HG03571 (cell line): ENCODE measurements around the gene CCND1.
"Not testable (repeated sequence)": the region's sequence is repeated elsewhere in the genome, so short reads cannot be mapped to it uniquely, and the experiment has no call there.

ENCODE experiments used
- ATAC-seq: cut with Tn5 transposase; IDR thresholded peaks from one replicate; pipeline ENCODE4 v1.9.1; 2021; ENCODE audit not compliant: unreplicated experiment

CCND1 gene

DNA sequence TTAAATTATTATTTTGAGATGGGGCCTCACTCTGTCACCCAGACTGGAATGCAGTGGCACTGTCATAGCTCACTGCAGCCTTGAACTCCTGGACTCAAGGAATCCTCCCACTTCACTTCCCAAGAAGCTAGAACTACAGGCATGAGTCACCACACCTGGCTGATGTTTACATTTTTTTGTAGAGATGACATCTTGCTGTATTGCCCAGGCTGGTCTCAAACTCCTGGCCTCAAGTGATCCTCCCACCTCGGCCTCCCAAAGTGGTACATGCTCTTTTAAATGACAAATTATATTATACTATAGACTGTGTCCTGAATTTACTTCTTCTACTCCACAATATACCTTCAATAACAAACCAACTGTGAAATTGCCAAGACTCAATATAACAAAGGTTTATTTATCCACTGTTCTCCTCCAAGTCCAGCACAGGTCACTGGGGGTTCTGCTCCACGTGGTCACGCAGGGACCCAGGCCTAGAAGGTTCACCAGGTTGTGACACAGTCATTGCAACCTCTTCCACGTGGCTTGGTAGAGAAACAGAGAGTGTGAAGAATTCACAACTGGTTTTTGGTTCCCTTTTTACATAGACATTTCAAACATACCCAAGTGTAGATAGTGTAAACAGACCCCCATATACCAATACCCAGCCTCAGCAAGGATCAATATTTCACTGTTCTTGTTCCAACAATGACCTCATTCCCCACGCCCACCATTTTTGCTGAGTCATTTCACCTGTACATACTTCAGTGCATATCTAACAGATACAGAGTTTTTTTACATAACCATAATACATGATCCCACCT, 47.2 kb downstream of the CCND1 start:
- ATAC-seq: not testable (repeated sequence)

DNA sequence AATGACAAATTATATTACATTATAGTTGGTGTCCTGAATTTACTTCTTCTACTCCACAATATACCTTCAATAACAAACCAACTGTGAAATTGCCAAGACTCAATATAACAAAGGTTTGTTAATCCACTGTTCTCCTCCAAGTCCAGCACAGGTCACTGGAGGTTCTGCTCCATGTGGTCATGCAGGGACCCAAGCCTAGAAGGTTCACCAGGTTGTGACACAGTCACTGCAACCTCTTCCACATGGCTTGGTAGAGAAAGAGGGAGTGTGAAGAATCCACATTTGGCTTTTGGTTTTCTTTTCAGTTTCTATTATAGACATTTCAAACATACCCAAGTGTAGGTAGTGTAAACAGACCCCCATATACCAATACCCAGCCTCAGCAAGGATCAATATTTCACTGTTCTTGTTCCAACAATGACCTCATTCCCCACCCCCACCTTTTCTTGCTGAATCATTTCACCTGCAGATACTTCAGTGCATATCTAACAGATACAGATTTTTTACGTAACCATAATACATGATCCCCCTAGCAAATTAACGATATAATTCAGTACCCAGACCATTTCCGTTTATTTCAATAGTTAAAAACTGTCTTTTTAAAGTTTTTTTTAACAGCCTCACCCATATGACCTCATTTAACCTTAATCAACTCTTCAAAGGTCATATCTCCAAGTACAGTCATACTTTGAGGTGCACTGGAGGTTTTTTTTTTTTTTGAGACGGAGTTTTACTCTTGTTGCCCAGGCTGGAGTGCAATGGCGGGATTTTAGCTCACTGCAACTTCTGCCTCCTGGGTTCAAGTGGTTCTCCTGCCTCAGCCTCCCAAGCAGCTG, 48.7 kb downstream of the CCND1 start:
- ATAC-seq: no peak

DNA sequence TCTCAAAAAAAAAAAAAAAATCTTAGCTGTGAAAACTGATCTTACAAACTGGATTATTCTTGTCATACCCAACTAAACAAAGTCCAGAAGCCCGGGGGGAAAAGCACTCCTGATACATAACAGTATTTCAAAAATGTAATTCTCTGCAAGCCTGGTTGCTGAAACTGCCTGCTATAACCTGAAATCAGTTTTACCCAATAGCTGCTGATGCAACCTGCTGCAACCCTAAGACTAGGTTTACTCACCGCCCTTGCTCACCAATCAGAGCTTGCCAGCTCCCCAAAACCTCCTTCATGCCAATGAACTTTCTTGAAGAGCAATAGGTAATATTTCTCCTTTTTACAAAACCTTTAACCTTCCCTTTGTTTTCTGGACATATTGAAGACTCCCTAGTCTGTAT, 50.5 kb downstream of the CCND1 start:
- ATAC-seq: no peak

DNA sequence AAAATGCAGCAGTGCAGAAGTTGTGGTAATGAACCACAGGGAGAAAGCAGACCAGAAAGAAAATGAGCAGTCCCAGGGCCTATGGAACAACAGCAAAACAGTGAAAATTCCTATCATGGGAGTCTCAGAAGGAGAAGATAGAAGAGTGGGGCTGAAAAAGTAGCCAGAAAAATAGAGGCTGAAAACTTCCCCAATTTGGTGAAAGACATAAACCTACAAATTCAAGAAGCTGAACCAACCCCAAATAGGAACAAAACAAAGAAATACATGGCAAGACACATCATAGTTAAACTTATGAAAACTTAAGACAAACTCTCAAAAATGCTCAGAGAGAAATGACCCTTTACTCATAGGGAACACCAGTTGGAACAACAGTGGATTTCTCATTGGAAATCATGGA, 51.5 kb downstream of the CCND1 start:
- ATAC-seq: no peak

DNA sequence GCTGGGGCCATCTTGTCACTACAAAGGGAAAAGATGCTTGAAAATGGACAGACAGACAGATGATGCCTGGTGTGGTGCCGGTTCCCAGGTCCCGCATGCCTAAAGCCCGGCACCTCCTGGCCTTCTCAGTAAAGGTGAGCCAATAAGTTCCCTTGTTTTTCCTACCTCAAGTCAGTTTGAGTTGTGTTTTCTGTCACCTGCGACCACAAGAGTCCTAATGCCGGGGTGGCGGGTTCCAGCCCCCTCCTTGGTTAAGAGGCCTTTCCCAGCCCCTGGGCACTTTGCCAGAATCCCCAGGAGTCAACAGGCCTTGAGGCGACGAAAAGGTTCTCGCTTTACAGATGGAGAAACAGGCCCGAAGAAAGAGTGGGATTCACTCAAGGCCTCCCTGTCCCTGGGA, 53.8 kb downstream of the CCND1 start:
- no peak for ATAC-seq

DNA sequence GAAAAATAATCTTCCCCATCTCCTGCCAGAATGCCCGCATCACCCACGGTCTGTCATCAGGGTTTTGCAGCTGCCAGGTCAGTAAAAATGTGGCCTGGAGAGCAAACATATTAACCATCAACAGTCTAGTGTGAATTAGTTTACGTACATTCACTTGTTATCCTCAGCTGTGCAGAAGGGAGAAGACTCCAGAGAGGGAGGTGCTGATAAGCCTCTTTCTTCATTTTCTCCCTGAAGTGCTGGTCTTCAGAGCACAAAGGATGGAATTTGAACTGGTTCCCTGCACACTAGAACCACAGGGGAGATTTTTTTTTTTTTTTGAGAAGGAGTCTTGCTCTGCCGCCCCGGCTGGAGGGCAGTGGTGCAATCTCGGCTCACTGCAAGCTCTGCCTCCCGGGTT, 54.6 kb downstream of the CCND1 start:
- ATAC-seq: no peak

DNA sequence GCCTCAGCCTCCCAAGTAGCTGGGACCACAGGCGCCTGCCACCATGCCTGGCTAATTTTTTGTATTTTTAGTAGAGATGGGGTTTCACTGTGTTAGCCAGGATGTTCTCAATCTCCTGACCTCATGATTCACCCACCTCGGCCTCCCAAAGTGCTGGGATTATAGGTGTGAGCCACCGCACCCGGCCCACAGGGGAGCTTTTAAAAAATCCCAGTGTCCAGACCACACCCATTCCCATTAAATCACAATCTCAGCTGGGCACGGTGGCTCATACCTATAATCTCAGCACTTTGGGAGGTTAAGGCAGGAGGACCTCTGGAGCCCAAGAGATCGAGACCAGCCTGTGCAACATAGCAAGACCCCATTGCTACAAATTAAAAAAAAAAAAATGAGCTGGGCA, 55.0 kb downstream of the CCND1 start:
- ATAC-seq: not testable (repeated sequence)

DNA sequence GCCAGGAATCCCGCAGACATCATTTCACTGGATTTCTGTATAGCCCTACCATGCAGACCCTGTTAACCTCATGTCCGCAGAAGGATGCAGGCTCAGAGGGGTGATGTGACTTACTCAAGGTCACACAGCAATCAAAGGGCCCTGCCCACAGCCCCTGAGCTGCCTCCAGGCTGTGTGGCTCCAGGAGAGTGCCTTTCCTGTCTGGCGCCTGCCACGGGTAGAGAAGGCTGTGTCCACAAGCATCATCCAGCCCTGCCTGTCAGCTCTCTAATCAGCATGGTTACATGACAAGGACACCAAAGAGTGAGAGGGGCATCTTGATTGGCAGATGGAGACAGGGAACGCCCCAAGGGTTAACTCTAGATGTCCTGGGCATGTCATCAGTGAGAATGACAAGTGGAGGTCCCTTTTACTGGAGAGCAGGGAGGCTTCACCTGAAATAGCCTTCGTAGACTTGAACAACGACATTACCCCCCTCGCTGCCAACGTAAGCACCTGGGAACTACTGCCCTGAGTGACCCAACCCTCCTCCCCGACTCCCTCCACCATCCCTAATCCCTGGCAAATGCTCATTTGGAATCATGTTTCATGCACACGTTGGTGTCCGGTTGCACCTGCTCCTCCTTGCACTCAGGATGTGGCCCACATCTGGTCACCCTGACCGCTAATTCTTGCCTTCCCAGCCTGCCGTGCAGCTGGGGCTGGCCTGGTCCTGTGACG, 56.0 kb downstream of the CCND1 start:
- ATAC-seq: no peak

DNA sequence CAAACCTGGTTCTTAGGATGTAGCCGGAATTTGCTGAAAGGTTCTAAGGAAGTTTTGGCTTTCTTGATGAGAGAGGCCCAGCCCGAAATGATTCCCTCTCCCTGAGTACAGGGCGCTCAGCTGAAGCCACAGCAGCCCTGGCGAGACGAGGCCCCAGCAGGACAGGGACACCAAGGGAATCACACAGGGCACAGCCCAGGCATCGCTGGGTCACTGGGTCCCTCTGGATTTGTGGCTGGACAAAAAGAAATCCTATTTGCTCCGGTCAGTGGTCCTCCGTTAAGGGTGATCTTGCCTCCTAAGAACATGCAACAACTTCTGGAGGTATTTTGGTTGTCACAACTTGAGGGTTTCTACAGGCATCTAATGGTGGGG, 56.5 kb downstream of the CCND1 start:
- no peak for ATAC-seq

DNA sequence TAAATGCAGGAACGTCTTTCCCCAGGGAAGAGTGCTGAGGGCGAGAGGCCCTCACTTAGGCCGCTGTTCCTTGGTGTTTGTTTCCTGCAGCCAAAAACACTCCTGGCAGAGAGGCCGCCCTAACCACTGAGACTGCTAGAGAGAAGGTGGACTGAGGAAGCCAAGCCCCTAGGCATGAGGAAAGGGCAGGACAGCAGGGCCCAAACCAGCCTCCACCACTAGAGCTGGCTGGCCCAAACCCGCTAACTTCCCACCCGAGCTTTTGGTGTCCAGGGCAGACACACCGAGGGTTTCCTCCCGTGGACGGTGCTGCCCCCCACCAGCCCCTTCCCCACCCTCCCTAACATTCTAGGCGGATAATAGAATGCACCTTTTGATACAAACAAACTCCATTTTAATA, 56.9 kb downstream of the CCND1 start:
- ATAC-seq: no peak

DNA sequence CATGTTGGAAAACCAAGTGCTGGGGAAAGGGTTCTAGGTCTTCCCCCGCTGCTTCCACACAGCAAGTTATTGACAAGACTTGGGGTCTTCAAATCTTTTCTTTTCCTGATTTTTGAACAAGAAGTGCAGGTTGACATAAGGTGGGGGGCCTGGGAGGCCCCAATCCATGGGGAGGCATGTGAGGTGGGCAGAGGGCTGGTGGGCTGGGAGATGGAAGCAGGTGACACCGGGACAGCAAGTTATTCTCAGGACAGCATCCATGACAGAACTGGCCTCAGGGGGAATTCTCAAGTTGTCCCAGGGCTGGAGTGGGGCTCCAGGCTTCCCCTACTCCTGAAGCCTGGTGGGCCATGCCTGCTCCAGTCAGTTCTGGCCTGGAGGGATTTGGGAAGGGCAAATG, 57.4 kb downstream of the CCND1 start:
- no peak for ATAC-seq

DNA sequence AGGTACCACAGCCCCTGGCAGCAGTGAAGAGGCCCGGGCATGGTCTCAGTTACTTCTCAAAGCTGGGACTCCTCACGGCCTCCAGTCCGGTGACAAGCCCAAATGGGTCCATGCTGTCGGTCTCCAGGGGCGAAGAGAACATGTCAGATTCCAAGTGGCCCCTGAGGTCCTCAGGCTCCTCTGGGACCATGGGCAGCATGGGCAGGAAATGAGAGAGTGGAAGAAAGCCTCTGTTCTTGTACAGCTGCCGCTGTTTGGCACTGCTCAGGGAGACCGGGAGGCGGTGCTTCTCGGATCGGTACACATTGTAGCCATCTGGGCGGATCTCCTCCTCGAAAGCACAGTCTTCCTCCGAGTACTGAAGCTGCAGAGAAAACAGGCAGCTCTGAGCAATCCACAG, 58.3 kb downstream of the CCND1 start:
- ATAC-seq: no peak

DNA sequence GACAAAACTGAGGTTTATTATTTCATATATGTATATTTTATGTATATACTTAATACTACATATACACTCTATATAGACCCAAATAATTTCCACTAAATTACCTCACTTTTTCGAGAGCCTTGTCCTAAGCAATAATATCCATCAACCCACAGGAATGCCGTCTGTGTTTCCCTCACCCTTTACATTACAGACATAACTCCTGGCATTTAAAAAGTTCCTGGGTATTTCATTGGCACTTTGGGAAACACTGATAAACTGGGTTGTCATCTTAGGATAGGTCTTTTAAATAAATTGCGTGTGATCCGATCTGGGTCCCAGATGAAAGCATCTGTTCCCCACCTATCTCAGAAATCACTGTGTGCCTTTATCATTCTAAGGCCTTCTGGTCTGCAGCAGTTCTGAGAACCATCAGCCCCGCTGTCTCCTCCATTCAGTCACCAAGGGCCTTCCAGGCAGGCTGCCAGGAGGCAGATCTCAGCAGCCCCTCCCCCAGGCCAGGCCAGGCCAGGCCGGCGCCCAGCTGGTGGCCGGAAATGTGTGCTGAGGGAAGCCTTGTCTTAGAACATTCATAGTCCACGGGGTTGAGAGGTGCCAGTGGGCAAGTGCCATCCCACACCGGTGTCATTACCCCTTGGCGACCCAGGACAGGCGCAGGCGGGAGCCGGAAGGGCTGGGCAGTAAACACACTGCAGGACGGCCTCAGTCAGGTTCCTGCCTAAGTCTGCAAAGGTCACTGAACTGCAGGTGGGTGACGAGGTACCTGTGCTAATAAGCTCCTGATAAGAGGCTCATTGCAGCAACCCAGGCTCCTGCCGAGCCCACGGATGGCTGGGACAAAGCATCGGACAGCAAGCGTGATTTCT, 59.6 kb downstream of the CCND1 start:
- ATAC-seq: no peak

DNA sequence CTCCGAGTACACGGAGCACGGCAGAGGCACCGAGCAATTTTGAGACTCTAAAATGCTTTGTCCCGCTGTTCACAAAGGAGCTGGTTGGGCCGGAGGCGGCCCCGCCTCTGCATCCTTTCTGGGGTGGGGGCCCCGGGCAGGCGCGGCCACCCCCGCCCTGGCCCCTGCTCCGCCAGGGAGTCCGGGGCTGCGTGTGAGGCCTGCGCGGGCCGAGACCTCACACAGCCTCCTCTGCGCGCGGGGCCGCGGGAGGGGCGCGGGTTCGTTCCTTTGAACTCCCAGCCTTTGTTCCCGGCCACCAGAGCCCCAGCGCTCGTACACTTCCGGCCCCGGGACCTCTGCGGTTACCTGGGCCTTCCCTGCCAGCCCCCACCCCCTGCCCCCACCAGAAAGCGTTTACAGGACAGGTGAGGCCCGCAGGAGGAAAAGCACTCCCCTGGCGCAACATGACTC, 61.3 kb downstream of the CCND1 start:
- ATAC-seq: no peak

DNA sequence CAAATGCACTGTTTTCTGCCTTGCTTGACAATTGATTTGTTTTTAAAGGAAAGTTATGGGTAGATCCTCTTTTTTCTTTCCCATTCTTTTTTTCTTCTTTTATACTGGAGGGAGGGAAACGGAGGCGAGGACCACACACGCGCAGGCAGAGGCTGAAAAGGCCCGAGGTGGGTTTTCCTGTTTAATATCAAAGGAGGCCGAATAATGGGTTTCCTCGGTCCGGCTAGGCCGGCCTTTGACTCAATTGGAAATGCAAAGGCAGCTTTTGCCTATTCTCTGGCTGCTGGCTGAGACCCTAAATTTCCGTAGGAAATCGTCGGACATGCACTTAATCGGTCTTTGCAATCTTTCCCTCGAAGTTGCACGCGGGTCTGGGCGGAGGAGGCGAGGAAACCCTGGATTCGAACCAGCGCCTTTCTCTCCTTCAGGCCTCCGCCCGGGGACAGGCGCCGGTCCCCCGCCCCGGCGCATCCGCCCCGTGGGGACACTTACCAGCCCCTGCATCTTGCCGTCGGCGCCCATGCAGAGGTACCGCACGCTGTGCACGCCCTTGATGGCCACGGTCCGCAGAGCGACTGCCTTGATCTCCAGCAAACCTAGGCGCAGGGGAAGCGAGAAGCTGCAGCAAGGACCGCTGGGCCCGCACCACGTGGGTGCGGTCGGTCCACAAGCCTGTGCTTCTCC, 62.0 kb downstream of the CCND1 start:
- no peak for ATAC-seq

DNA sequence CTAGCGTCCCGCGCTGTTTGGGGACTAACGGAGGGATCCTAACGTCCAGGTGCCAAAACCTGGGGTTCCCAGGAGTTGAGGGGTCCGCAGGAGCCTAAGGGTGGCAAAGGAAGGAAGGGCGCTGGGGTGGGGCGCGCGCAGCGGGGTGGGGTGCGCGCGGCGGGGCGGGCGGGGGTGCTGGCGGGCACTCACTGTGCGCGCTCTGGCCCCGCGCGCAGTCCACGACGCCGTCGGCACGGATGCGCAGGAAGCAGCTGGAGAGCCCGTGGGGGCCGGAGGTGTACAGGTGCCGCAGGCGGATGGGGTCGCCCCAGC, 62.5 kb downstream of the CCND1 start:
- no peak for ATAC-seq
